Activated naive CD8-positive, alpha-beta T cell treated with anti-CD3 and anti-CD28 coated beads, Interleukin-2, amount 50 U/mL, for 24 hours (primary cell): ENCODE data around the gene PRL.

ENCODE experiments used
- ATAC-seq: fragments of 150-1000 bp; cut with Tn5 transposase; one replicate; pipeline ENCODE4 v1.10.0; 2021
- DNase-seq: peaks from one replicate; pipeline ENCODE4 v3.0.0; 2021
- H3K27ac Mint-ChIP-seq: one replicate; pipeline ENCODE4 v1.8.0; 2021; ENCODE audit warnings: mild to moderate bottlenecking, mixed read lengths
- H3K27me3 Mint-ChIP-seq: one replicate; pipeline ENCODE4 v1.8.0; 2021; ENCODE audit warnings: mixed read lengths
- H3K36me3 Mint-ChIP-seq: one replicate; pipeline ENCODE4 v1.8.0; 2021; ENCODE audit warnings: low read depth, mixed read lengths
- H3K4me1 Mint-ChIP-seq: one replicate; pipeline ENCODE4 v1.8.0; 2021; ENCODE audit warnings: mixed read lengths
- H3K4me3 Mint-ChIP-seq: one replicate; pipeline ENCODE4 v1.8.0; 2021; ENCODE audit warnings: mild to moderate bottlenecking, moderate library complexity, mixed read lengths
- H3K9me3 Mint-ChIP-seq: one replicate; pipeline ENCODE4 v1.8.0; 2021; ENCODE audit warnings: mixed read lengths

Gene PRL

GRCh38 chr6:22263748-22264147, 33.1 kb downstream of the PRL start:
- Mint-ChIP-seq H3K36me3 (no peaks in the 10 kb centered on the region), H3K4me3 (no peak overlapping the region), H3K9me3 (no peaks in the 10 kb centered on the region), H3K27ac (no peak overlapping the region), H3K4me1 (no peaks in the 10 kb centered on the region), H3K27me3 (no peaks in the 10 kb centered on the region)
- ATAC-seq = no peak
- DNase-seq = no peak

GRCh38 chr6:22254886-22255285, 42.0 kb downstream of the PRL start:
- ATAC-seq = no peak
- H3K4me3 Mint-ChIP-seq = no peak overlapping the region
- H3K27me3 Mint-ChIP-seq = no peaks in the 10 kb centered on the region

GRCh38 chr6:22253955-22254655, 42.7 kb downstream of the PRL start:
- no peak for DNase-seq
- Mint-ChIP-seq H3K27me3 (no peaks in the 10 kb centered on the region), H3K9me3 (no peaks in the 10 kb centered on the region), H3K27ac (no peak overlapping the region), H3K4me3 (no peak overlapping the region), H3K36me3 (no peaks in the 10 kb centered on the region), H3K4me1 (no peaks in the 10 kb centered on the region)
- ATAC-seq = no peak

More at GRCh38 chr6:22254886-22255285, 42.0 kb downstream of the PRL start:
- H3K9me3 Mint-ChIP-seq = no peaks in the 10 kb centered on the region
- H3K27ac Mint-ChIP-seq = no peak overlapping the region
- H3K4me1 Mint-ChIP-seq = no peaks in the 10 kb centered on the region
- no peak for DNase-seq
- H3K36me3 Mint-ChIP-seq = no peaks in the 10 kb centered on the region

GRCh38 chr6:22251348-22251747, 45.5 kb downstream of the PRL start:
- Mint-ChIP-seq H3K27me3 (no peaks in the 10 kb centered on the region), H3K4me1 (no peaks in the 10 kb centered on the region), H3K4me3 (no peak overlapping the region), H3K9me3 (no peaks in the 10 kb centered on the region), H3K27ac (no peak overlapping the region), H3K36me3 (no peaks in the 10 kb centered on the region)
- DNase-seq (no peak), ATAC-seq (no peak)

GRCh38 chr6:22250486-22250885, 46.4 kb downstream of the PRL start:
- no peaks in the 10 kb centered on the region for H3K4me1 Mint-ChIP-seq
- ATAC-seq (no peak), DNase-seq (no peak)
- no peaks in the 10 kb centered on the region for H3K9me3 Mint-ChIP-seq
- no peaks in the 10 kb centered on the region for H3K27me3 Mint-ChIP-seq
- no peaks in the 10 kb centered on the region for H3K36me3 Mint-ChIP-seq
- no peak overlapping the region for H3K4me3 Mint-ChIP-seq
- no peak overlapping the region for H3K27ac Mint-ChIP-seq

GRCh38 chr6:22249711-22250350, 47.0 kb downstream of the PRL start:
- H3K4me3 Mint-ChIP-seq = no peak overlapping the region
- no peaks in the 10 kb centered on the region for H3K27me3 Mint-ChIP-seq

GRCh38 chr6:22248513-22249308, 48.1 kb downstream of the PRL start:
- no peaks in the 10 kb centered on the region for H3K4me1 Mint-ChIP-seq
- peaks cover 3% of the 10 kb centered on the region for H3K9me3 Mint-ChIP-seq
- H3K36me3 Mint-ChIP-seq = no peaks in the 10 kb centered on the region
- ATAC-seq = no peak
- no peak for DNase-seq
- H3K27me3 Mint-ChIP-seq = no peaks in the 10 kb centered on the region
- no peak overlapping the region for H3K4me3 Mint-ChIP-seq
- H3K27ac Mint-ChIP-seq = no peak overlapping the region

More at GRCh38 chr6:22249711-22250350, 47.0 kb downstream of the PRL start:
- no peak overlapping the region for H3K27ac Mint-ChIP-seq
- no peaks in the 10 kb centered on the region for H3K36me3 Mint-ChIP-seq
- no peak for ATAC-seq
- no peak for DNase-seq
- H3K9me3 Mint-ChIP-seq = no peaks in the 10 kb centered on the region
- no peaks in the 10 kb centered on the region for H3K4me1 Mint-ChIP-seq

- DNase-seq (no peak), ATAC-seq (no peak)
- Mint-ChIP-seq H3K4me1 (no peaks in the 10 kb centered on the region), H3K36me3 (no peaks in the 10 kb centered on the region), H3K27me3 (no peaks in the 10 kb centered on the region), H3K4me3 (no peak overlapping the region), H3K9me3 (peaks cover 9% of the 10 kb centered on the region), H3K27ac (no peak overlapping the region)
These were observed 48.8 kb downstream of the PRL start for GRCh38 chr6:22247916-22248482.

- Mint-ChIP-seq H3K36me3 (no peaks in the 10 kb centered on the region), H3K4me1 (no peaks in the 10 kb centered on the region), H3K27me3 (peaks cover 4% of the 10 kb centered on the region), H3K9me3 (peaks cover 16% of the 10 kb centered on the region), H3K27ac (no peak overlapping the region), H3K4me3 (no peak overlapping the region)
- ATAC-seq (no peak), DNase-seq (no peak)
These were observed 56.8 kb downstream of the PRL start for GRCh38 chr6:22240025-22240424.

GRCh38 chr6:22239261-22239921, 57.4 kb downstream of the PRL start:
- no peak for DNase-seq

GRCh38 chr6:22238861-22239260, 58.0 kb downstream of the PRL start:
- H3K4me1 Mint-ChIP-seq = no peaks in the 10 kb centered on the region
- H3K36me3 Mint-ChIP-seq = no peaks in the 10 kb centered on the region
- DNase-seq (no peak), ATAC-seq (no peak)
- no peak overlapping the region for H3K4me3 Mint-ChIP-seq
- H3K9me3 Mint-ChIP-seq = peaks cover 14% of the 10 kb centered on the region
- H3K27me3 Mint-ChIP-seq = peaks cover 4% of the 10 kb centered on the region
- no peak overlapping the region for H3K27ac Mint-ChIP-seq

More at GRCh38 chr6:22239261-22239921, 57.4 kb downstream of the PRL start:
- ATAC-seq = no peak
- Mint-ChIP-seq H3K4me3 (no peak overlapping the region), H3K4me1 (no peaks in the 10 kb centered on the region), H3K27ac (no peak overlapping the region), H3K9me3 (peaks cover 16% of the 10 kb centered on the region), H3K27me3 (peaks cover 4% of the 10 kb centered on the region), H3K36me3 (no peaks in the 10 kb centered on the region)

- H3K9me3 Mint-ChIP-seq = peaks cover 6% of the 10 kb centered on the region
- no peaks in the 10 kb centered on the region for H3K4me1 Mint-ChIP-seq
- no peak overlapping the region for H3K4me3 Mint-ChIP-seq
- no peak overlapping the region for H3K27ac Mint-ChIP-seq
- H3K36me3 Mint-ChIP-seq = no peaks in the 10 kb centered on the region
- ATAC-seq = no peak
- peaks cover 4% of the 10 kb centered on the region for H3K27me3 Mint-ChIP-seq
- DNase-seq = no peak
These were observed 59.3 kb downstream of the PRL start for GRCh38 chr6:22237526-22237925.
